ENCODE data around the gene SUMO1.

- TF ChIP-seq, protein P1, sequence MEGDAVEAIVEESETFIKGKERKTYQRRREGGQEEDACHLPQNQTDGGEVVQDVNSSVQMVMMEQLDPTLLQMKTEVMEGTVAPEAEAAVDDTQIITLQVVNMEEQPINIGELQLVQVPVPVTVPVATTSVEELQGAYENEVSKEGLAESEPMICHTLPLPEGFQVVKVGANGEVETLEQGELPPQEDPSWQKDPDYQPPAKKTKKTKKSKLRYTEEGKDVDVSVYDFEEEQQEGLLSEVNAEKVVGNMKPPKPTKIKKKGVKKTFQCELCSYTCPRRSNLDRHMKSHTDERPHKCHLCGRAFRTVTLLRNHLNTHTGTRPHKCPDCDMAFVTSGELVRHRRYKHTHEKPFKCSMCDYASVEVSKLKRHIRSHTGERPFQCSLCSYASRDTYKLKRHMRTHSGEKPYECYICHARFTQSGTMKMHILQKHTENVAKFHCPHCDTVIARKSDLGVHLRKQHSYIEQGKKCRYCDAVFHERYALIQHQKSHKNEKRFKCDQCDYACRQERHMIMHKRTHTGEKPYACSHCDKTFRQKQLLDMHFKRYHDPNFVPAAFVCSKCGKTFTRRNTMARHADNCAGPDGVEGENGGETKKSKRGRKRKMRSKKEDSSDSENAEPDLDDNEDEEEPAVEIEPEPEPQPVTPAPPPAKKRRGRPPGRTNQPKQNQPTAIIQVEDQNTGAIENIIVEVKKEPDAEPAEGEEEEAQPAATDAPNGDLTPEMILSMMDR (IDR thresholded peaks at IDR 0.05) = no peak
- TF ChIP-seq POLR2A (IDR thresholded peaks at IDR 0.05) = no peak
- no peak for TF ChIP-seq POLR2AphosphoS5 (IDR thresholded peaks at IDR 0.05)
- no peak for TF ChIP-seq EP300 (IDR thresholded peaks at IDR 0.05)
Measured at GRCh38 chr2:202208526-202208925, 29.9 kb downstream of the SUMO1 start.
